GM18873 (cell line): ENCODE data around the gene GGN.
"Not testable (repeated sequence)": the region's sequence is repeated elsewhere in the genome, so short reads cannot be mapped to it uniquely, and the experiment has no call there.

Experiments
- ATAC-seq: cut with Tn5 transposase; IDR thresholded peaks from one replicate; pipeline ENCODE4 v1.9.1; 2021; ENCODE audit warnings: mild to moderate bottlenecking, moderate library complexity, moderate number of reproducible peaks; ENCODE audit not compliant: unreplicated experiment, low FRiP score

The GGN gene

DNA sequence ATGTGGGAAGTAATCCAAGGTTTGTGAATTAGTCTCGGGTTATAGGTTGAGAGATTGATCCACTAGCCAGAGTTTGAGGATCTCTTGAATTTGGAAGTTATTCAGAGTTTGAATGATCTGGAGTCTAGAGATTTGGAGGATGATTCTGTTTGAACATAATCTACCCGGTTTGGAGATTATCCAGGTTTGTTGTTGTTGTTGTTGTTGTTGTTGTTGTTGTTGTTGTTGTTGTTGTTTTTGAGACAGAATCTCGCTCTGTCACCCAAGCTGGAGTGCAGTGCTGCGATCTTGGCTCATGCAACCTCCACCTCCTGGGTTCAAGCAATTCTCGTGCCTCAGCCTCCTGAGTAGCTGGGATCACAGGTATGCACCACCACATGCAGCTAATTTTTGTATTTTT, 24.1 kb upstream of the GGN start:
- ATAC-seq, result not testable (repeated sequence)

DNA sequence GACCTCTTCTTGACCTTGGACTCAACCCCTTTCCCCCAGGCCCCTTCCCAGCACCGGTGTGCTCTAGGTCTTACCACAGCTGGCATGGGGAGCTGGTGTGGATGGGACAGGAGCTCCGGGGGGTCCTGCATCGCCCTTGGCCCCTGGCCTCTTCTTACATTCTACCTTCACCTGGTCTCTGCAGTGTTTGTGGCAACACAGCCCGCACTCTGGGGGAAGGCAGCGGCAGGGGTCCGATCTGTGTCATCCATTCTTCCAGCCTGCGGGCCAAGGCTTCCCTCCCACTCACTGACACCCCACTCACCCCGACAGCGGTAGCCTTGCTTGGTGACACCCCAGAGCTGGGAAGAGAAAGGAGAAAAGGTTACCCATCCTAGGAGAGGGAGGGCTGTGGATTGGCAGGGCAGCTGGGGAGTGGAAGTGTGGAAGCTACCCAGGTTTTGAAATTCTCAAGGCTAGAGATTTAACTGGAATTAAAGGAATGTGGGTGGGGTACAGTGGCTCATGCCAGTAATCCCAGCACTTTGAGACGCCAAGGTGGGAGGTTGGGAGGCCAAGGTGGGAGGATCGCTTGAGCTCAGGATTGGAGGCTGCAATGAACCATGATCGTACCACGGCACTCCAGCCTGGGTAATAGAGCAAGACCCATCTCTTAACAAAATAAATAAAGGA, 23.3 kb upstream of the GGN start:
- ATAC-seq, result no peak

DNA sequence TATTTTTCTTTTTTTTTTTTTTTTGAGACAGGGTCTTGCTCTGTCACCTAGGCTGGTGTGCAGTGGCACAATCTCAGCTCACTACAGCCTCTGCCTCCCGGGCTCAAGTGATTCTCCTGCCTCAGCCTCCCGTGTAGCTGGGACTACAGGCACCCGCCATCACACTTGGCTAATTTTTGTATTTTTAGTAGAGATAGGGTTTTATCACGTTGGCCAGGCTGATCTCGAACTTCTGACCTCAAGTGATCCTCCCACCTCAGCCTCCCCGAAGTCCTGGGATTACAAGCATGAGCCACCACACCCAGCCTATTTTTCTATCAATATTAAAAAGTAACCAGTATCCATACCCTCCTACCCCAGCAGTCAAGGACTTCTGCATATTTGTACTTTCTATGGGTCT, 22.6 kb upstream of the GGN start:
- not testable (repeated sequence) for ATAC-seq

DNA sequence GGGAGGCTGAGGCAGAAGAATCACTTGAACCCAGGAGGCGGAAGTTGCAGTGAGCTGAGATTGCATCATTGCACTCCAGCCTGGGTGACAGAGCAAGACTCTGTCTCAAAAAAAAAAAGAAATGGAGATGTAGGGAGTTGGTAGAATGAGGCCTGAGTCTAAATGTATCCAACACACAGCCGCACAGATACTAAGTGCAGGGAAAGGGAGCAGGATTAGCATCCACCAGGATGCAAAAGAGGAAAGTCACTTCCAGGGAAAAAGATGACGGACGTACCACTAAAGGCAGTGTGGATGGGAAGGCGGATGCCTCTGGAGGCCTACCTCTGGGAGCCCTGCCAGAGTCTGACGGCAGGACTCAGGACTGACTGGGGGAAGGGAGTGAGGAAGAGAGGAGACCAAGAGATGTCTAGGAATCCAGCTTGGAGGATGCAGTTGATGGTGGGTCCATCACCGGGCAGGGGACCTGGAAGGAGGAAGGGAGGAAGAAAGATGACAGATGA, 21.8 kb upstream of the GGN start:
- ATAC-seq, result no peak

DNA sequence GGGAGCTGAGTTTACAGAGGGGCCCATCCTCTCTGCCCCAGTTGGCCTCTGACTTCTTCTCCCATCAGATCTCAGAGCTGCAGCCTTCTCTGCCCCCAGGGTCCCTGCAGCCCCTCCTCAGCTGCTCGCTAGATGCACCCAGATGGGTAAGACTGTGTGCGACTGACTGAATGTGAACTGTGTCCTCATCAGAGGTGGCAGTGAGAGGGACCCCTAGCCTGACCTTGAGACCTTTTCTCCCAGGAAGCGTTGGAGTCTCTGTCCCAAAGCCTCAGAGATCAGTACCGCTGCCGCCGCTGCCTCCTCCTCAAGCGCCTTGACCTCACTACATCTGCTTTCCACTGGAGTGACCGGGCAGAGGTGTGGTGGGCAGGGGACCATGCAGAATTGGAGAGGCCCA, 17.4 kb upstream of the GGN start:
- no peak for ATAC-seq

DNA sequence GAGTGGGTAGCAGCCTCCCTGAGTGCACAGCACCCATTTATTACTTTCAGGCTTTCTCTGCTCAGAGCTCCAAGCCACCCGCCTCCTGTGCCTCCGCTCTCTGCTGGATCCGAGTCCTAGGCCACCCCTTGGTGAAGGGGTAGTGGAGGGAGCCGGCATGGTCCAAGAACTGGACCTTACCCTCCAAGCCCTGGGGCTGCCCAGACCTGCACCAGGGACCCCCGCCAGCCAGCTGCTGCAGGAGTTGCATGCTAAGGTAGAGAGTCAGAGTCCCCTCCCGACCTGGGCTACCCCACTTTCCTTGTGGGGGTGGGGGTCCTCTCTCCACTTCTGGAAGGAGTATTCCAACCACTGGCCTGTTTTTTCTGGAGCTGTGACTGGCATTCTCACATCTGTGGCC, 17.0 kb upstream of the GGN start:
- ATAC-seq, result no peak

DNA sequence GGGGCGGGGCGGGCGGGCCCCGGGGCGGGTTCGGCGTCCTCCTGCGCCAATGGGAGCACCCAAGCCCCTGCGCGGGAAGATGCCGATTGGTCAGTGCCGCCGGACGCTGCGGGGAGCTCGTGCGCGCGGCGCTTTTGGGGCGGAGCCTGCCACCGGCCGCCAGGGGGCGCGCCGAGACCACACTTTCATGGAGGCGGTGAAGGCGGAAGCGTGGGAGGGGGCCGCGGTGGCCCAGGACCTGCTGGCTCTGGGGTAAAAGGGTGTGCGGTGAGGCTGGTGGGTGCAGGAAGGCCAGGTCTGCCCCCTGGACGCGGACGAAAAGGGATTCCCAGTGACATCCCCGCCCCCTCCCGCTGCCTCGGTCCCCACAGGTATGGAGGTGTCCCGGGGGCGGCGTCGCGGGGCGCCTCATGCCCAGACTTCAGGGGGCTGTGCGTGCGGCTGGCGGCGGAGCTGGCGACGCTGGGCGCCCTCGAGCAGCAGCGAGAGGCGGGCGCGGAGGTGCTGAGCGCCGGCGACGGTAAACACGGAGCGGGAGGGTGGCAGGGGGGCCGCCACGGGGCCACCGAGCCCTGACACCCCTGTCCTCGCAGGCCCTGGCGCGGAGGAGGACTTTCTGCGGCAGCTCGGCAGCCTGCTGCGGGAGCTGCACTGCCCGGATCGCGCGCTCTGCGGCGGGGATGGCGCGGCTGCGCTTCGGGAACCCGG, 15.3 kb upstream of the GGN start, which contains the start of gene FAM98C:
Gene FAM98C (plus strand): TSS at position 127 of the 708 bp plus-strand sequence. CDS start 61 bp downstream, at position 188.
- peak; percentile 85 for ATAC-seq

DNA sequence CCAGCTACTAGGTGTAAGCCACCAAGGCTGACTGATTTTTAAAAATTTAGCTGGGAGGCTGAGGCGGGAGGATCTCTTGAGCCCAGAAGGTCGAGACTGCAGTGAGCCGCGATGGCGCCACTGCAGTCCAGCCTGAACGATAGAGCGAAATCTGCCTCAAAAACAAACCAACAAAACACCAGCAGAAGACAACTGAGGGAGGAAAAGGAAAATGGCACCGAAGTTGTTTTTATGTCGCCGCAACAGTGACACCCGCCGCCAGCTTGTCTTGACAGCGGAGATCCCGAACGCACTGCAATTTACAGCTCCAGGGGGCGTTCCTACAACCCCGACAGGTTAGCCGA, 14.8 kb upstream of the GGN start:
- ATAC-seq, result no peak

DNA sequence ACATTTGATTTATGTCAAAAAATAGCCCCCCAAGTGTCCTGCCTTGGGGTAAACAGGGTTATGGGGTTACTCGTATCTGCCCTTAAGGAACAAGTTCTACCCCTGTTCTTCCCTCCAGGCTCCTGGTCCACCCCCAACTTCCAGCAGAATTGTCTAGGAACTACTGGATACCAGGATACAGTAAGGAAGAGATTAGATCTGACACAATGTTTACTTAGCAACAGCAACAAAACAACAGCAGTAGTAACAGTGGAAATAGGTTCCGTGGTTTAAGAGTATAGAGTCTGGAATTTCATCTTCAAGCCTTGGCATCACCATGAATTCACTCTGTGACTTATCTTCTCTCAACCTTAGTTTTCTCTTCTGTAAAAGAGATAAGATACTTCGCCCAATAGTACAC, 13.3 kb upstream of the GGN start:
- no peak for ATAC-seq

DNA sequence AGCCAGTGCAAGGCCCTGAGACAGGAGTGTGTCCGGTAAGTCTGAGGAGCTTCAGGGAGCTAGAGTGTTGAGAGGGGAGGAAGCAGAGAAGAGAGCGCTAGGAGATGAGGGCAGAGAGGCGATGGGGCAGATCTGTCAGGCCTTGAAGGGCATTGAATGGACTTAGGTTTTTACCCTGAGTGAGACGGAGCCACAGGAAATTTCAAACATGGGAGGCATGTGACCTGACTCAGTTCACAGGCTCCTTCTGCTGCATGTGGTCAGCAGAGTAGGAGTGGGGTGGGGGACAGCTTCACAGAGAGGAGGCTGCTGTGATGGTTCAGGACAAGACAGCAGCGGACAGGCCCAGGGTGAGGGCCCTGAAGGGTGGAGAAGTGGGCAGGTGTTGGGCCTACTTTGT, 12.5 kb upstream of the GGN start:
- ATAC-seq, result no peak

DNA sequence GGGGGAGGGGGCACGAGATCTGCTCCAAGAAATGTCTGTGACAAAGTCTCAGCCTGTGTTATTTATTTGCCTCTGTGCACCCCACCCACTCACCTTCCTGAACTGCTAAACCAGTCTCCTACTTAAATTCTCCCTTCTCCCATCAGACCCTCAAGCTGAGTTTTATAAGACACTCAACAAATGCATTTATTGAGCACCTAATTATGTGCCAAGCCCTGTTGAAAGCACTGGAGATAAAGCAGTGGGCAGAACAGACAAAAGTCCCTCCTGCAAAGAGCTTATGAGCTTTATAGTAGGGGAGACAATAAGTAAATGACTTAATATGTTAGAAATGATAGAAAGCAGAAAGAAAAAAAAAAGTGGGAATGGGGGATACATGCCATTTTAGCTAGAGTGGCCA, 11.7 kb upstream of the GGN start:
- no peak for ATAC-seq

DNA sequence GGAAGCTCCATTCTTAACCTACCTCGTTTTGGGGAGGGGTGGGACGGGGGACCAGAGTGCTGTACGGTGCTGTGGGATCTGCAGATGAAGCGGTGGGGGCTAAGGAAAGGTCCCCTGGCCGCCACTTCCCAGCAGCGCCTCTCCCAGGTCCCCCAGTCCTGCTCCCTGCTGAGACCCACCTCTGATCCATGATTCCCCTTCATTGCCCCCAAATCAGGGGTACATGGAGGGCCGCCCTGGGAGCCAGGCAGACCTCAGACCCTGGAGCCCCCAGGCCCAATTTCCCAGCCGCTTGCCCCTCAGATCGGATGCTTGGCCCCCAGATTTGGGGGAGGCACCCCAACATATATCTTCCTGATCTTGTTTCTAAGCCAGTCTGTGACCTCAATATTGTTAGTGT, 11.2 kb upstream of the GGN start:
- no peak for ATAC-seq

DNA sequence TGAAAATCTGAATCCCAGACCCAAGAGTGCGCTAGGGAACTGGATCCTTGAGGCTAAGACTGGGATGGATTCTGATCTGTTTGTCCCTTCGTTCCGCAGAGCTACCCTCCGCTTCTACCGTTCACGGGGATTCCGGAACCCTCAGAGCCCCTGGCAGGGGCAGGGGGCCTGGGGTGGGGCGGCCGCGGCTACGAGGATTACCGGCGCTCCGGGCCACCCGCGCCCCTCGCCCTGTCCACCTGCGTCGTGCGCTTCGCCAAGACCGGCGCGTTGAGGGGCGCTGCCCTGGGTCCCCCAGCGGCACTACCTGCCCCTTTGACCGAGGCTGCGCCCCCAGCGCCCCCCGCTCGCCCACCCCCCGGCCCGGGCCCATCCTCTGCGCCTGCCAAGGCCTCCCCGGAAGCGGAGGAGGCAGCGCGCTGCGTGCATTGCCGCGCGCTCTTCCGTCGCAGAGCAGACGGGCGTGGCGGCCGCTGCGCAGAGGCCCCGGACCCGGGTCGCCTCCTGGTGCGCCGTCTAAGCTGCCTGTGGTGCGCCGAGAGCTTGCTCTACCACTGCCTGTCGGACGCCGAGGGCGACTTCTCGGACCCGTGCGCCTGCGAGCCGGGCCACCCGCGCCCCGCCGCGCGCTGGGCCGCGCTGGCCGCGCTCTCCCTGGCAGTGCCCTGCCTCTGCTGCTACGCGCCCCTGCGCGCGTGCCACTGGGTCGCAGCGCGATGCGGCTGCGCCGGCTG, 7.7 kb upstream of the GGN start:
- no peak for ATAC-seq

DNA sequence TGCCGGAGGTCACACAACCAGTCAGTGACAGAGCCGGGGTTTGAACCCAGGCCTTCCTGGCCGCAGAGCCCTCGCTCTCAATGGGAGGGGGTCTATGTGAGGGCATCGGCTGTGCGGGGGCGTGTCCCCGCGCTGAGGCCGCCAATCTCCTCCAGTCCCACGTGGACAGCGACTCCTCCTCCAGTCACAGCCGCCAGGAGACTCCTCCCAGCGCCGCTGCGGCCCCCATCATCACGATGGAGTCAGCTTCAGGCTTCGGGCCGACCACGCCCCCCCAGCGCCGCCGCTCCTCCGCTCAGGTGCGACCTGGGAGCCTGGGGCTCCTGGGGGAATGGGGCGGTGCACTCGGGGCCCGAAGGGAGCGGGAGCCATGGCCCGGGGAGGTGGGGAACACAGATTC, 6.7 kb upstream of the GGN start:
- ATAC-seq, result no peak

DNA sequence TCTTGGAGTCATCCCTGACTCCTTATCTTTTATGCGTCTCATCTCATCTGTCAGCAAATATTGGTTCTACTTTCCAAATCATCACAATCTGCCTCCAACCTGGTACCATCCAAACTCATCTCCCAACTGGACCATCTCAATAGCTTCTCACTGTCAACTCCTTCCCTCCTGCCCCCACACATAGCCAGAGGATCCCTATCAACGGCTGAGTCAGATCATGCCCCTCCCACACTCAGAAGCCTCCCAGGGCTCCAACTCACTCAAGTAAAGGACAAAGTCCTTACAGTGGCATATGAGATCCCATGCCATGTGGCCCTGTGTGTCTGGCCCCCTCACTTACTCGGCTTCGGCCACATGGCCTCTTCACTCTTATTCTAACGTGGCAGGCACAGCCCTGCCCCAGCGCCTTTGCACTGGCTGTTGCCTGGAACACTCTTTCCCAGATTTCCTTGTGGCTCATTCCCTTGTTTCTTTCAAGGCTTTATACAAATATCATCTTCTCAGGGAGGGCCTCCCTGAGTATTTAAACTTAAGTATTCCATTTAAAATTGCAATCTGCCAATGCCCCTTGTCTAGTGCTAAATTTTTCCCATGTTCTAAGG, 5.0 kb upstream of the GGN start:
- no peak for ATAC-seq

DNA sequence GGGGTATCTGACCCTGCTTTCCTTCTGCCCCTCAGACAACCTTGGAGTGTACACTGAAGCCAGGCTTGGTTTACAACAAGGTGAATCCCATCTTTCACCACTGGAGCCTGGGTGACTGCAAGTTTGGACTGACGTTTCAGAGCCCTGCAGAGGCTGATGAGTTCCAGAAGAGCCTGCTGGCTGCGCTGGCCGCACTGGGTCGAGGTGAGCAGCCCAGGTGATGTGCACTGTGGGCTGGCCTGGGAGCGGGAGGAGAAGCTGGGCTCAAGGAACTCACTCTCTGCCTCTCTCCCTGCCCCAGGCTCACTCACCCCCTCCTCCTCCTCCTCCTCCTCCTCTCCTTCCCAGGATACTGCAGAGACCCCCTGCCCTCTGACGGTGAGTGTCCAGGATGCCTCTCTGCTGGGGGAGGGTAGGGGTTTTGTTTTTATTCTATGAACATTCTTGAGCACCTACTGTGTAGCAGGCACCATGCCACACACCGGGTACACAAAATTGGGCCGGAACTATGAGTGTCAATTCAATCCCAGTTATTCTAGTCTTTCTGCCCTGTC, 4.2 kb upstream of the GGN start:
- ATAC-seq, result no peak

DNA sequence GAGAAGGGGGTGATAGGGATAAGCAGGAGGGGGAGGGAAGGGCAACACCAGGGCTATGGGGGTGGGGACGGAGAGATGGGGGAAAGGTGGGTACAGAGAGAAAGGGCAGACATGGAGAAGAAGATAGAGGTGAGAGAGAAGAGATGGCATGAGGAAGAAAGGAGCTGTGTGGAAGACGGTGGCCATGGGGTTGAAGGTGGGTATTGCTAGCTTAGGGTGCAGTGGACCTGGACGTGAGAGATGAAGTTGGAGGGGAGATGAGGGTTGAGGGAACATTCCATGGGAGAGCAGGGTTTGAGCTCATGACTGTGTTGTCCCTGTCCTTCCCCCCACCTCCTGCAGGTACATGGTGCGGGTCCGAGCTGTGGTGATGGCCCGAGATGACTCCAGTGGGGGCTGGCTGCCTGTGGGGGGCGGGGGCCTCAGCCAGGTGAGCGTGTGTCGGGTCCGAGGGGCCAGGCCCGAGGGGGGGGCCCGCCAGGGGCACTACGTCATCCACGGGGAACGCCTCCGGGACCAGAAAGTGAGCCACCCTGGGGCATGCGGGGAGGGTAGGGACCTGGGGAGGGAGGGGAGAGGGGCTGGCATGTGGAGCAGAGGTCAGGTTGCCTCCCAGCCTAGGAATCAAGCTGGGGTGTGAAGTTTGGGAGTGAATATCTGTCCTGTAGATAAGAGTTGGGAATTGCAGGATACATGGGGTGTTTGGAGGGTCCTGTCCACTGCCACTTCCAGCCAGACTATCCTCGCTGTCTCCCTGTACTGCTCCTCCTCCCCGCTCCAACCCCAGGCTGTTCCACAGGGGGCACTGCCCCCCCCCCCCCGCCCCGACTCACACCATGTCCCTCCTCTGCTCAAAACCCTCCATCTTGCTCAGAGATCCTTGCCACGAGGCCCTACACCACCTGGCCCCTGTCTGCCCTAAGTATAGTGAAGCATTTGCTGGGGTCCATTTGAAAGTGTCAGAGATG, 2.4 kb upstream of the GGN start:
- ATAC-seq, result no peak

DNA sequence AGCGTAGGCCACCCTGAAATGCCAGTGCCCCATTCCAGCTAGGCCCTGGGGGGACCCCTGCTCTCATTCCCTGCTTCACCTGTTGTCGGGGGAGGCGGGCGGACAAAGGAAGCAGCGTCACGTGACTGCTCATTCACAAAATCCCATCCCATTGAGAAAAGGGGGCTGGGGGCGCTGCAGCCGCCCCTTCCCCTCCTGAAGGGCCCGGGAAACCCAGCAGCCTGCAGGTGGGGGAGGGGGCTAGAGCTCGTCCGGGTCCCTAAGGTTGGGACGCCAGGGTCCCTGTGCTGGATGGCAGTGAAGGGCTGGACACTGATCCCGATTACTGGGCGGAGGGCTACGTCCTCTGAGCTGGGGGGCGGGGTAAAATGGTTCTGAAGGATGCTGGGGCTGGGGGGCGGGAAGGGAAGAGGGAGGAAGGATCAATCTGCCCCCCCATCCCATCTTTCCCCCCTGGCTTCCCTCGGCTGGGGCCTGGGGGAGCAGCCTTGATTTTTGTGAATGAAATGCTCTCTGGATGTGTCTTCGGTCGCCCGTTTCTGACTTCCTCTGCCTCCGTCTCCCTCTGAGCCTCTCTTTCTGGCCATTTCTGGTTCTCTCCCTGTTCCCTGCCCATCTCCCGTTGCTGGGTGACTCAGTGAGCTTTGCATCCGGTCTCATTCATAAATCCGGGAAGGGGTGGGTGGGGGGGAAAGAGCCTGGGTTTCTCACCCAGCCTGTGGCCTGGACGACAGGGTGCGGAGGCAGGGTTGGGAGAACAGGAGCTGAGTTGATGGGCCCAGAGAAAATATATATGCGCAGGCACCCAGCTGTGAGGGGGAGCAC, 1.5 kb upstream of the GGN start:
- no peak for ATAC-seq
